ENCODE results near the gene SLC10A7.

SLC10A7 gene

DNA sequence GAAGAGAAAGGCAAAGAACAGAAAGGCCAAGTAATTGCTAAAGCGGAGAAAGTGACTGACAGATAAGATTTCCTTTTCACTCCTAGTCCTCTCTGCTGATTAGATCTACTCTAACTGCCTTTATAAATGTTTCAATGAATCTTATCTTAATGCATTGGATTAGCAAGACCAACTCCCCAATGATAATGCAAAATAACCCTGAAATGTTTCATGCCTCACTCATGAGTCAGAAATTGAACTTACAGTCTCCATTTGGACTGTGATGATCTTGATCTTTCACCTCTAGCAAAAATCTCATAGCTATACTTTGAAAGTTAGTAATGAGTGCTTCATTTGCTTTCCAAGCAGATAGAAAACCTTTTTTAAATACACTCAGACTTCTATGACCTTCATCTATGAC is 26.5 kb downstream of the SLC10A7 start:
- in situ Hi-C loops (cut with MboI; ENCODE audit: low sequenced_read_pairs) = no loop called here

DNA sequence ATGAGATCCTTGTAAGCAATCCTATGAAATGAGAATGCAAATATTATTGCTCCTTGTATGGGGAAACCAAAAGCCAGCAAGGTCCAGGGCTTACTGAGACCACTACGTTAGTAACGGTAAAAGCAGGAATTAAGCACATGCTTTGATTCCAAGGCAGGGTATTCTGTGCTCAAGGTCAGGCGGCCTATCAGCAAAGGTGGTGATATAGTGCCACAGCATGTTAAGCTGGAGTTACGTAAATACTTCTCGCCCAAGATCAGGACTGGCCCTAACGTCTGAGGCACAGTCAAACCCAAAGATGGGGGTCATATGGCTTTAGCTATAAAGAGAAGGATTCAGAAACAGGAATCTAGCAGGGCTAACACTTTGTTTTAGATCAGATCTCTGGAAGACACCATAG is 27.6 kb downstream of the SLC10A7 start:
- in situ Hi-C loops (cut with MboI; ENCODE audit: low sequenced_read_pairs) = no loop called here

DNA sequence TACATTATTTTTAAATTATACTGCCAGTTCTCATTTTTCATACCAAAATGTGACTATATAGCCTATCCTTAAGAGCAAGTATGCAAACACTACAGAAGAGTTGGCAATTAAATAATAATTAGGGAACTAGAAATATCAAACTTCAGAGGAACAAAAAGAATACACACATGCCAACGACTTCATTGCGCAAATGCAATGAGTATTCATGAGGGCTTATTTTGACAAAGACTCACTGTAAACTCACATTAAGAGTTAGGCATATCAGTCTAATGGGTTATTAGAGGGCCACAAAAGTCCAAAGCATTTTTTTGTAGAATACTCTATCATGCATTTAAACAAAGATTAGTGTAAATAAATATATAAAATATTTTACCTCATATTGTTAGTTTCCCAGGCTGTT is 31.6 kb downstream of the SLC10A7 start:
- in situ Hi-C loops (cut with MboI; ENCODE audit: low sequenced_read_pairs) = no loop called here

DNA sequence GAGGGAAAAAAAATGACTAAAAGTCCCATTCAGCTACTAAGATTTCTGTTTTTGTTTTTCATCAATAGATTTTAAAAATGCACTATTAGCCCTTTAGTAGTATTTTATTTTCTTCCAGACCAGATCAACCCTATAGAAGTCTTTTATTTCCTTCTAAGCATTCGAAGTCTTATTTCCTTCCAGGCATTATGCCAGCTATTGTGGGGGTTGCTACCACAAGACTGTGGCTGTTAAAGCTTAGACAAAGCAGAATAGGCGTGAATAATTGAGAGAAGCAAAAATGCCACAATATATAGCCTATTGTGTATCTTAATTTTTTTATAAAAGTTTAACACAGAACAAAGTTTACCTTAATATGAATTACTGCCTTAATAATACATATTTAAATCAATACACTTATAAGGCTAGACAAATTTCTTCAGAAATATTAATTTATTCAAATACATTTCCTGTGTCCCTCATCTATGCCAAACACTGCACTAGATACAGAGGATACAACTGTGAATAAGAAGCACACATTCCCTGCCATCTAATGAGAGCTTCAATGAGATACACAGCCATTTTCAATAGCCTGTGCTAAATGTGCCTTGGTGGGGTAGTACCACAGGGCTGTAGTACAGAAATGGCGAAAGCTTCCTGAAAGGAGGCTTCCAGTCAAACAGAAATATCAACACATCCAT is 33.1 kb downstream of the SLC10A7 start:
- in situ Hi-C loops (cut with MboI; ENCODE audit: low sequenced_read_pairs) = no loop called here

DNA sequence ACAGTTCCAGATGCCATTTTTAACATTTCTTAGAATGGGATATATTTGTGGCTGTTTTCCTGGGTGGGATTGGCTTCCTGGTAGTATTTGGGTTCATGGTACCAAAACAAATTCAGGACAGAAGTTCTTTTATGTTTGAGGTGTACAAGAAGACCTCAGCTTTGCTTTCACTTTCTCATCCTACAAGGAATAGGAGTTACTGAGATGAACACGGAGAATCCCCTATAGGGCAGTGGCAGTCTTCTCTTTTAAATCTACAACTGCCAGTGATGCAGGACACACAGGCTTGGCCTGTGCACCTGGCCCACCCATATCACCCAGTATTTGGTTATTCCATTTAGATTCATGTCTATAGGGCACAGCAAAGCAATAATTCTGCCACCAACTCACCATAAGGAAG is 35.2 kb downstream of the SLC10A7 start:
- in situ Hi-C loops (cut with MboI; ENCODE audit: low sequenced_read_pairs) = no loop called here

DNA sequence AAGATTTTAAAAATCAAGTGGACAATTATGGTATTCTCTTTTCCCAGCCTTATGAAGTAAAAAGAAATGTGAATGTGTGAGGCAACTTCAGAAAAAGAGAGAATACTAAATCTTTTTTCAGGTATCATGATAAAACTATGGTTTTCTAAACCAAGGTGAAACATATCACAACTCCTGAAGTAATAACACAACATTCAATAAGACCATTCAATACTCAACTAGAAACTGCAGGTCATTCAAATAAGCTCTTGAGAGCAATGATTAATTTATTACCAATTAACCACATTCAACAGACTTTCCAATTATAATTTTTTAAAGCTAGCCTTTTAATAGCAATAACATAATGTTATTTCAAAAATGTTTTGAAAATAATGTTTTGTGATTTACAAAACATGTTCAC is 35.8 kb downstream of the SLC10A7 start:
- in situ Hi-C loops (cut with MboI; ENCODE audit: low sequenced_read_pairs) = no loop called here

DNA sequence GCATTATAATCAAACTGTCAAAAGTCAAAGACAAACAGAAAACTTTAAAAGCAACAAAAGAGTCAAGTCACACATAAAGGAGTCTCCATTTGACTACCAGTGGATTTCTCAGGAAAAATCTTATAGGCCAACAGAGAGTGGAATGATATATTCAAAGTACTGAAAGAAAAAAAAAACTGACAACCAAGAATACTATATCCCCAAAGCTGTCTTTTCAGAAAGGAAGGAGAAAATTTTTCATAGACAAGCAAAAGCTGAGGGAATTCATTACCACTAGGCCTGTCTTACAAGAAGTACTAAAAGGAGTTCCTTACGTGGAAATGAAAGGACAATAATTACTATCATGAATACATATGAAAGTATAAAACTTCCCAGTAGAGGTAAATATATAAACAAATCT is 39.0 kb downstream of the SLC10A7 start:
- in situ Hi-C loops (cut with MboI; ENCODE audit: low sequenced_read_pairs) = no loop called here

DNA sequence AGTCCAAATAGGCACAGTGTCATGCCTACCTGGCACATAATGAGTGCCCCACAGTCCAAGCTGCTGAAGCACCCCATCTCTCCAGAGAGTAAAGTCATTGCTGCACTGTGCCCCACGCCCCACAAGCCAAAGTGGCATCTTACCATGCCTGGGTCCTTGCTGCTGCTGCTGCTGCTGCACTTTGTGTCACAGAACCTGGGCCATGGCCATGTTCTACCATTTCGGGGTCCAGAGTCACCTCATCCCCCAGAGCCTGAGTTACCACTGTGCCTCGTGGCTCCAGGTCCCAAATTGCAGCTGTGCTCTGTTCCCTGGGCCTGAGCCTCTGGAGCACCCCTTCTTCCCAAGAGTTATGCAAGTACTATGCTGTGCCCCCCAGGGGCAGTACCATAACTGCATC is 40.5 kb downstream of the SLC10A7 start:
- in situ Hi-C loops (cut with MboI; ENCODE audit: low sequenced_read_pairs) = no loop called here

DNA sequence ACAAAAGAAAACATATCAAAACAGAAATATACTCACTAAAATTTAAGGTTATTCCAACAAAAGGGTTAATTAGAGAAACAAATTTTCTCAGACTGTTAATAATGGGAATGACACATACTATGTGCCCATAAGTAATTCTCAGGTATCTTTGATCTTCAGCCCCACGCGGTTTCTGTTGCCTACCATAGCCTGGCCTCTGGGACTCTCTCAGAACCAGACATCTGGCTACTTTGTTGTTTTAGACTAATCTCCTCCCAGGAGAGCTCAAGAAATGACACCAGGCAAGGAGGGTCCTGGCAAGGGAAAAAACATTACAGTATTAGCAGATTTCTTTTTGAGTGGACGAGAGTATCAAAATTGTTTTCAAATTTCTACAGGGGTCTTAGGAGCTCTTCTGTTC is 43.7 kb downstream of the SLC10A7 start:
- in situ Hi-C loops (cut with MboI; ENCODE audit: low sequenced_read_pairs) = no loop called here

DNA sequence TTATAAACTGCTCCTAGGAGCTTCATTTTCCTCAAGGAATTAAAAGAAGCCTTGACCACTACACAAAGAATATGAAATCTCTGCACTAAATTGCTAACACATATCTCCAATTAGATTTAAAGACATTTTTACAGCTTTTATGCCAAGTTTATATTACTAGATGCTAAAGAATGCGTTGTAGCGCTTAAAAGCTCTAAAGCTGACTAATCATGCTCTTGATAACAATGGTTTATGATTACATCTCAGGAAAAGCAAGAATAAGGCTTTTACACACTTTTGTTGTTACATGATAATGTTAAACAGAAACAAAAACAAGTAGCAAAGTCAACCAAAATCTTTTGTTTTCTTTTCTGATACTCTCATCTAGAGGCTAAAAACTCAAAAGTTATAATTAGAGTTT is 44.7 kb downstream of the SLC10A7 start:
- in situ Hi-C loops (cut with MboI; ENCODE audit: low sequenced_read_pairs) = no loop called here

DNA sequence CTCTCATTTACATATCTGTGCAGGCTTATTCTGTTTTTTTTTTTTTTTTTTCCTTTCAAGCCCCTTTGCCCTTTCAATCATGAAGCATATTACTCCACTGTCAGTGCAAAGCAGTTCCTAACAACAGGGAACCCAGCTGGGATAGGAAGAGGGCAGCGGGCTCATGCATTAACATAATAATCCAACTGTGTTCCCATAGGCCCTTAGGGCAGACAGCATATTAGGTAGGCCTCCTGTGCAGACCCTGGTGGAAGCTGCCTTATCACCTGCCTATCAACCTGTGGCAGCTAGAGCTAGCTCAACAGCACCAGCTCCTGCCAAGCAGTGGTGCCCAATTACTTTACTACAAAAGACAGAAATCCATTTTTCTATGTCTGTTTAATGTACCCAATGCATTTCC is 49.3 kb downstream of the SLC10A7 start:
- in situ Hi-C loops (cut with MboI; ENCODE audit: low sequenced_read_pairs) = no loop called here

DNA sequence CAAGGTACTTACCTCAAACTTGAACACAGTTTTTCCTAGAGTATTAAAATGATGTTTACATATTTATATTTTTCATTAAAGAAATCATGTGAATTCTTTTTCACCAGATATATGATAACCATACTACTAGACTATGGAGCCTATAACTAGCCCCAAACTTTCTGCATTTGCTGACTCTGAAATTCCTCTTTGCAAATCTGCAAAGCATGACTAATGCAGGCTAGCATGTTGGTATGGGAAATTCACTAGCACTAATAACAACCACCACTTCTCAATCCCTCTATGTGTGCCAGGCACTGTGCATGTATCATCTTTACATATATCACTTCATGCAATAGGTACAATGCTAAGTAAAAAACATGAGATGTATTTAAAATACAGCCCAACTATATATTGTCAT is 51.1 kb downstream of the SLC10A7 start:
- in situ Hi-C loops (cut with MboI; ENCODE audit: low sequenced_read_pairs) = no loop called here

DNA sequence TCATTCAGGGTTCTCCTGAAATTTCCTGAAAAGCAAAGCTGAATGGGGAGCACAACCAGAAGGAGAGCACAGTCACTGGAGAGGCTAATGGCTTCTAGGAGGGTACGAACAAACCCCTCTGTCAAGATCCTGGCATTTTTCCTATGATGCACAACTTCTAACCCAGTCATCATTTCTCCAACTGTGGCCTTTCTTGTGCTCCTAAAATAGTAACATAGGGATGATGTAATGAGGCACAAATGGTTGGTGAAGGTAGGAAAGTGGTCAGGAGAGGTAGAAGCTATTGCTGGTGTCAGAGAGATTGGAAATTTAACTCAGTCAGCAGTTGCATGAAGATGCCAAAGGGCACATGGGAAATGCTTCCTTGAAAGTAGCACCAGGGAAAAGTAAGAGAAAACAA is 52.7 kb downstream of the SLC10A7 start:
- in situ Hi-C loops (cut with MboI; ENCODE audit: low sequenced_read_pairs) = no loop called here

DNA sequence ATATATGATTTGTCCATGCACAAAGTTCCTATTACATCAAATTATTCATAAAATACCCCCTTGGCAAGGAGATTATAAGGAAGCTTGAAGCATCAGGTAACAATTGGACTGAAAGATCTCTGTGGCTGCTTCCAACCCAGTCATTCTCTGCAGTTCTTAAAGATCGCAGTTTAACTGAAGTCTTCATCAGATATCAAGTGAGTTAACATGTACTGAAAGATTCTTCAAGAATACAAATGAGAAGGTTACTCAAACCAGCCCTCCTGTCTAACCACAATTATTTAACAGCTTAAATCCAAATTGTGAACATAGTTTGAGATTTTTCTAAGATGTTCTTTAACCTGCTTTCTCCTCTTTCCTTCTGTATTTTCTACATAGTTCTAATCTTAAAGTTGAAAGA is 56.1 kb downstream of the SLC10A7 start:
- in situ Hi-C loops (cut with MboI; ENCODE audit: low sequenced_read_pairs) = no loop called here

DNA sequence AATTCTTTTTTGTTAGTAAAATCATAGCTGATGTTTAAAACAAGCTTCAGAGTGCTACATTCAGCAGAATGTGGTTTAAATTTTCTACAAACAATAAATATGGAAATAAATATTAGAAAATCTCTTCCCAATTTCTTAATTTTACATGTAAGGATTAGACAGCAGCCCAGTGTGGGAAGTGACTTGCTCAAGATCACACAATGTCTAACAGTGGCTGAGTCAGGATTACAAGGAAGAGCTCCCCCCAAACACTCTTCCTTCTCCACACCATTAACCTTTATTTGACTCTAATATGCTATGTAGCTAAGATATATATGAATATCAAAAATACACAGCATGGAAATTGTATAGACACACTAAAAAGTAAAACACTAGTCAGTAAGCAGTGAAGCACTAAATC is 59.5 kb downstream of the SLC10A7 start:
- in situ Hi-C loops (cut with MboI; ENCODE audit: low sequenced_read_pairs) = no loop called here

DNA sequence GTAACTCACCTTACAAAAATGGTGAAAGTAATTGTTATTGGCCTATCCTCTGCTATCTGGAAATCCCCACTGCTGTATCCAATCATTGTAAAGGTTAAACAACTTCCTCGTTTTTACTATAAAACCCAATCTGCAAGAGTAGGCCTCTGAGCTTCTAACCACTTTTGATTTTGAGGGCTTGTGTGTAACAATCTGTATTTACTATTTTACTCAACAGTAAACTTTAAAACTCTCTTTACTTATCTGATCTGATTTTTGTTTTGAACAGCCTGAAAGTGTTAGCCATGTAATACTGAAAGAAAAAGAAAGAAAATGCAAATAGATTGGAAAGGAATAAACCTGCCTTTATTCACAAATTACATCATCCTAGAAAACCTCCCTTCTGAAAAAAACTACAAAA is 63.1 kb downstream of the SLC10A7 start:
- in situ Hi-C loops (cut with MboI; ENCODE audit: low sequenced_read_pairs) = no loop called here

DNA sequence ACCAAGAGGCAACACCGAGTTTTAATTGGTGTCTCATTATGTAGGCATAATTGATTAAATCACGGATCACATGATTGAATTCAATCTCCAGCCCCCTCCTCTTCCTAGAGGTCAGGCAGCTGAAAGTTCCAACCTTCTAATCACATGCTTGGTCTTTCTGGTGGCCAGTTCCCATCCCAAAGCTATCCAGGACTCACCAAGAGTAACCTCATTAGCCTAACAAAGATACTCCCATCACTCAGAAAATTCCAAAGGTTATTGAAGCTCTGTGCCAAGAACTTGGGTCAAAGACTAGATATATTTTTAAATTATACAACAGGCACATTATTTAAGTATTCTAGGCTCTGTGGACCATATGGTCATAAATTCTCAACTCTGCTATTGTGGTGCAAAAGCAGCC is 65.1 kb downstream of the SLC10A7 start:
- in situ Hi-C loops (cut with MboI; ENCODE audit: low sequenced_read_pairs) = no loop called here

DNA sequence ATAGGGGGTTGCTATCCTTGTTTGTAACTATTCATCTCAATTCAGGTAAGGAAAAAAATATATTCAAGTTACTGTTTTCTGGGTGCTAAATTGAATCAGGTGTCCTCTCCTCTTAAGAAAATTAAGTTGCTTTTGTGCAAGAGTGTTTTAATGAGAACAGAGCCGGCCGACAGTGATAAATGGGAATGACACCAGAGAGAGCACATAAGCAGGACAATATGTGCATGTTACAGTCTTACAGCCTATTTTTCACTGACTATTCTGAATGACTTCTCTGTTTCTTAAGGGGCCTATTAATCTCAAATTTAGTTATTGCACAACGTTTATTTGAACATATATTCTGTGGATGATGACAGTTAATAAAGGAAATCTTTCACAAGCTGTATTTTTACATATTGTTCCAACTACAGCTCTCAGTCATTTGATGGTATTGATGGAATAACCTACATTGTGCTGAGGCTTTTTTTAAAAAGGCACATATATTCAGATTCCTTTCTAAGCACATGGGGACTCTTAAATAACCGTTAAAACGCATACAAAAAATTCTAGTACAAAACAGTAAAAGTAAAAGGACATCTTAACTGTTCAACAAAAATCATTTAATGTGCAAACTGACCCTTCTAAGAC is 68.4 kb downstream of the SLC10A7 start:
- in situ Hi-C loops (cut with MboI; ENCODE audit: low sequenced_read_pairs) = no loop called here

DNA sequence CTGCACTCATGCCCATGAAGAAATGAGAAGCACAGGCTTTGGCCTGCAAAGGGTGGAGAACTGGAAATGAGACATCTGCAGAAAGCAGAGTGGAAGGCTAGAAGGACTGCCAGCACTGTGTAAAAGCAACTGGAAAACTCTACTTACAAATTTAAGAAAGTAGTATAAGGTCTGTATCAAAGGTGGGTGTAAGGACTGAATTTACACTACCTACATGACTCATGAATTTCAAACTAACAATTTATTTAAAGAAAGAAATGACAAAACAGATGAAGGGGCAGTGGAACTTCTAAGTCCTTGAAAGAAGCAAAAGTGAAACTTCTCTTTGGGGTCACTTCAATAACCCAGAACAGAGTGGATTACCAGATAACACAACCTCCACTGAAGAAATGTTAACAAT is 71.2 kb downstream of the SLC10A7 start:
- in situ Hi-C loops (cut with MboI; ENCODE audit: low sequenced_read_pairs) = no loop called here

DNA sequence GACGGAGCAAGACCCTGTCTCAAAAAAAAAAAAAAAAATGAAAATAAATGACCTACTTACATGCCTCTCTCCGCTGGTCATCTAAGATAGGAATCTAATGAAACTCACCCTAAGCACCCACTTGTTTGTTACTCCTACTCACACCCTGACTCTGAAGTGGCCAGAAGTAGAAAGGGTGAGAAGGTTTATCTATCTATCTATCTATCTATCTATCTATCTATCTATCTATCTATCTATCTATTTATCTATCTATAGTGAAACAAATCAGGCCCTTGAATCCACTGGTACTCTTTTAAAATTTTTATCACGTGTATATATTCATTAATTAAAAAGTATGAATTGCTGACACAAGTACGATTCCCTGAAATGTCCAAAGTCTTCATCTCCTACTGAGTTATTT is 75.2 kb downstream of the SLC10A7 start:
- in situ Hi-C loops (cut with MboI; ENCODE audit: low sequenced_read_pairs) = no loop called here

DNA sequence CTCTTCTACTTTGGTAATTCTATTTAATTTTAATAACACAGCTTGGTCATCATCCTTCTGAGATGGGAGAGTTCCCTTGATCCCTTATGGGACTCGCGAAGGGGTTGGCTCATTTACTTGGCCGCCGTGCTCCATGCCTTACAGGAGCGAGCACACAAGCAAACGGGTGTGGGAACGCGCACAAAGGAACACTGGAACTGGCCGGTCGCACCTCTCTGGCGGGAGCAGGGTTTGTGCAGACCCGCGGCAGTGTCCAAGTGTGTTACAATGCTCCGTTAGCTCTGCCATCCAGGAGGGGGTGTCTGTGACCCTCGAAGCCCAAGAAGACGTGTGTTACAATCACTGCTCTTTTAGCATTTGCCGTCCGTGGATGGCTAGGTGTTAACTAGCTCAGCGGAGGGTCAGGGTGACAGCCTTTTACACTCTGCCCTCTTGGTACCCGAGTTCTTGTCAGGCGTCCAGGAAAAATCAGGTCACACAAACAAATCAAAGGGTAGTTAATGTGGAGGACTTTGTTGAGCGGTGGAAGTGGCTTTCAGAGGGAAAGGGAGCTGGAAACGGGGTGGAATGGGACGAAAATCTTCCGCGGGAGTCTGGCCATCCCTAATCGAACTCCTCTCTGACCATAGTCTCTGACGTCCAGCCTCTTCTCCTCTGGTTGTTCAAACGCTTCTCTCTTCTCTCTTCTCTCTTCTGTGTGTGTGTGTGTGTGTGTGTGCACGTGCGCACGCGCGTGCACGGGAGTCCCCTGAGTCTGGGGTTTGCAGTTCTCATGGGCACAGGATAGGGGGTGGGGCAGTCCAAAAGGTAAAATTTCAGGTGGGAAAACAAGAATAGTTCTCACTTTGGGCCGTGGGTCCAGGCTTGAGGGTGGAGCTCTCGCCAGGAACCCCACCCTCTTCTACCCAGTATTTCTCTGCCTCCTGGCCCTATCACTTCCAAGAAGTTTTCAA is 76.3 kb downstream of the SLC10A7 start:
- in situ Hi-C loops (cut with MboI; ENCODE audit: low sequenced_read_pairs) = no loop called here

DNA sequence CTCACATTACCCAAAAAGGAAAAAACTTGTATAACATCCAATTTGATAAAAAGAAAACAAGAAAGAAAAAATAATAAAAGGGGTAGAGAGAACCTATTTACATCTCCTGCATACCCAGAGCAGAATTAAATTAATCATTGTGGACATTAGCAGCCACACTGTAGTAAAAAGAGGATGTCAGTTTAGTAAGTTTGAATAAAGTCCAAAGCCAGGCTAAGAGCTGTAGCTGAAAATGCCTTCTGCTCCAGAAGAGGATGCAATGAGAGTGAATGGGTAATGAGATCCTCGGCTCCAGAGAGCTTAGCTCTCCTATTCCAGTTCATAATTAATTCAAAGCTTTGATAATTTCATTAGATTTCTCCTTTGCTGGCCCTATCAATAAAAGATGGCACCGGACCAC is 78.2 kb downstream of the SLC10A7 start:
- in situ Hi-C loops (cut with MboI; ENCODE audit: low sequenced_read_pairs) = no loop called here

All from HL-60/S4 treated with retinoic acid at 250 ng/mL for 4 days and 3 days (cell line).